Measurements from ENCODE around the gene SLC1A5.

Gene SLC1A5

DNA sequence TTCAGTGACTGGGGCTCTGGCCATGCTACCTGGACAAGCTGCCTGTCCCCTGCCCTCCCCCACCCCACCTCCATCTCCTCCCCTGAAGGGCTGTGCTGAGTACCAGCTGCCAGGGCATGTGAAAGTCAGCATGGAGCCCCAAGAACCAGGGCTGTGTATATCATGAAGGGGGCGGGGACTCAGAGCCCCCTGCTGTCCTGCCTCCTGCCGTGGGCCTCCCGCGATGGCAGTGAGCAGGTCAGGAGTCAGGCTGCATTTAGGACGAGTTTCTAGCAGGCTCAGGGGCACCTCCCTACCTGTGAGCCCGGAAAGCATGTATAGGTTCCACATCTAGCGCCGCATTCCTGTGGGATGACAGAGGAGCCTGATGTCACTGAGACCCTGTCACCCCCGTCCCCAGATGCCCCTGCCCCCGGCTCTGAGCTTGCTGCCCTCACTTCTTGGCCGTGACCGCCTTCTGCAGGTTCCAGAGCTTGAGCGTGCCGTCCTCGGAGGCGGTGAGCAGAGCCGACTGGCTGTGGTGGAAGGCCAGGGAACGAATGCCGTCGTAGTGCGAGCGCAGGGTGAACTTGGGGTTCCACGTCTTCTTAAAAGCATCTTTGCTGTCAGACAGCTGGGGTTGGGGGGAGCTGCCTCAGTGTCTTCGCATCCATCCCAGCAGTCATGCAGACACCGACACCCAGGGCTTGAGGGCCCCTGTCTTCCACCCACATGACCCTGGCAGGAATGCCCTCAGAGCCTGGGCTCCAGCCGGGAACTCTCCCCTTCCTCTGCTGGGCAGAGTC lies 63.2 kb downstream of the SLC1A5 start:
- DNase-seq (ENCODE audit: low read depth in 2 of 2): no peak

Measured in fibroblast of skin of left biceps (primary cell).